GM21526 (cell line): ENCODE data around the gene AJAP1.

Experiments
- ATAC-seq: cut with Tn5 transposase; IDR thresholded peaks from one replicate; pipeline ENCODE4 v1.9.1; 2021; ENCODE audit warnings: moderate library complexity; ENCODE audit not compliant: unreplicated experiment, low FRiP score

Gene AJAP1

GRCh38 chr1:4762146-4762545 lies 107.7 kb downstream of the AJAP1 start:
- ATAC-seq = no peak

GRCh38 chr1:4767308-4767707 lies 112.9 kb downstream of the AJAP1 start:
- no peak for ATAC-seq

- ATAC-seq = no peak
These were observed 114.1 kb downstream of the AJAP1 start for GRCh38 chr1:4768553-4768952.

GRCh38 chr1:4769516-4770280 lies 115.3 kb downstream of the AJAP1 start:
- no peak for ATAC-seq

GRCh38 chr1:4770713-4771112 lies 116.3 kb downstream of the AJAP1 start:
- ATAC-seq = no peak

- no peak for ATAC-seq
These were observed 116.9 kb downstream of the AJAP1 start for GRCh38 chr1:4771267-4771666.

- ATAC-seq = no peak
These were observed 117.3 kb downstream of the AJAP1 start for GRCh38 chr1:4771721-4772120.

- no peak for ATAC-seq
These were observed 118.0 kb downstream of the AJAP1 start for GRCh38 chr1:4772294-4773010.

- no peak for ATAC-seq
These were observed 118.8 kb downstream of the AJAP1 start for GRCh38 chr1:4773226-4773625.

GRCh38 chr1:4775506-4775905 lies 121.1 kb downstream of the AJAP1 start:
- ATAC-seq = no peak

- ATAC-seq = no peak
These were observed 123.6 kb downstream of the AJAP1 start for GRCh38 chr1:4778056-4778455.

- ATAC-seq = no peak
These were observed 127.2 kb downstream of the AJAP1 start for GRCh38 chr1:4781646-4782045.

- no peak for ATAC-seq
These were observed 130.4 kb downstream of the AJAP1 start for GRCh38 chr1:4784761-4785160.

- ATAC-seq = no peak
These were observed 131.6 kb downstream of the AJAP1 start for GRCh38 chr1:4786055-4786454.

GRCh38 chr1:4787551-4787950 lies 133.1 kb downstream of the AJAP1 start:
- ATAC-seq = no peak

- no peak for ATAC-seq
These were observed 138.2 kb downstream of the AJAP1 start for GRCh38 chr1:4792565-4792964.

GRCh38 chr1:4794020-4794780 lies 139.8 kb downstream of the AJAP1 start:
- ATAC-seq = no peak

GRCh38 chr1:4796161-4797015 lies 142.0 kb downstream of the AJAP1 start:
- ATAC-seq = peak; percentile 92

GRCh38 chr1:4797016-4797410 lies 142.6 kb downstream of the AJAP1 start:
- no peak for ATAC-seq

- ATAC-seq = no peak
These were observed 143.0 kb downstream of the AJAP1 start for GRCh38 chr1:4797429-4797828.
